Measurements from ENCODE around the gene RPS18. TPM values are rescaled to one million over a fixed set of nuclear protein-coding genes. Genes with fewer than 3 reads are reported as not detected.

The RPS18 gene
- polyA plus RNA-seq, 2 of the 4 experiments (the other 2 are of a cell fraction), result 3,426 to 3,611 TPM

DNA sequence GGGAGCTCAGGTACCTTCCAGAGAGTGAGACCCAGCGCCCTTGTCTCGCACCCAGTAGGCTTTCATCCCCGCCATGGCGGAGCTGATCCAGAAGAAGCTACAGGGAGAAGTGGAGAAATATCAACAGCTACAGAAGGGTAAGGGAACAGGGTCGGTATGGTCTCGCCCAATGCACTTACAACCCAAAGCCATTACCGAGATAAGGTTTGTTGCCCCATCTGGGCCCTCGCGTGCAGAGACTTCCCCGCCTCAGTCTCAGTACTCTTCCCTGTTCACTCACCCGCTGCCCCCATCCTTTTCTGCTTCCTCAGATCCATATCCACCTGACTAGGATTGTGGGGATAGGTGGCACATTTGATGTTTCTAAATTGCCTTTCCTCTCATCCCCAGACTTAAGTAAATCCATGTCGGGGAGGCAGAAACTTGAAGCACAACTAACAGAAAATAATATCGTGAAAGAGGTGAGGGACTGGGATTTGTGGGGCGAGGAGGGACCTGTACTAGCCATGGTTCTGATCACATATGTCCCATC lies 18.0 kb downstream of the RPS18 start:
- CTCF ChIA-PET, result interaction anchor here (1.0 to 5.8 kb wide), 3 partner anchors 8 to 11 kb away, joined by 3 to 44 read pairs (median 11); partner anchors contain the start of genes B3GALT4 and RGL2

DNA sequence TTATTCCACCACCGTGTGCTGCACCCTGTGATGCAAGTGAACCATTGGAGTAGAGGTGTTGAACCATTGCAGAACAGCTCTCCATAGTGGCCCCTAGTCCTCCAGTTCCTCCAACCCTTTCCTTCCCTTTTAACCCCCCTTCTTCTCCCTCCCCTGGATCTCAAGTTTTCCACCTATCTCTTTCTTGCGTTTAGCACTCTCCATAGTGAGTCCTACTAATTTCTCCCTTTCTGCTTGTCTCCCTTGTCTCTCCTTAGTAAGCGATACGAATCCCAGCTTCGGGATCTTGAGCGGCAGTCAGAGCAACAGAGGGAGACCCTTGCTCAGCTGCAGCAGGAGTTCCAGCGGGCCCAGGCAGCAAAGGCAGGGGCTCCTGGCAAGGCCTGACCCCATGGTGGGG lies 18.6 kb downstream of the RPS18 start:
- H3K9me3 ChIP-seq, result no peaks in the 10 kb centered on the region
- peaks cover 13% of the 10 kb centered on the region; the same call in 2 of the 3 replicates for H3K4me1 ChIP-seq
- no peak for TF ChIP-seq EHMT2 (IDR thresholded peaks at IDR 0.05; ENCODE audit: low read depth)
- TF ChIP-seq RAD21 (conservative IDR thresholded peaks at IDR 0.05 in 1 of 2, IDR thresholded peaks at IDR 0.05 in 1 of 2), result no peak
- TF ChIP-seq ESRRA (IDR thresholded peaks at IDR 0.05; ENCODE audit: borderline replicate concordance, low read length), result no peak
- TF ChIP-seq SMC3 (IDR thresholded peaks at IDR 0.05), result no peak
- no peak for TF ChIP-seq BHLHE40 (IDR thresholded peaks at IDR 0.05; ENCODE audit: low read depth, low read length)
- no peak for TF ChIP-seq POLR2AphosphoS2 (conservative IDR thresholded peaks at IDR 0.05; ENCODE audit: low read length)
- TF ChIP-seq EHF (CRISPR knock-in tag; IDR thresholded peaks at IDR 0.05), result no peak
- no peak for TF ChIP-seq MYC (IDR thresholded peaks at IDR 0.05; ENCODE audit: borderline replicate concordance, low read length)
- TF ChIP-seq, protein P1, sequence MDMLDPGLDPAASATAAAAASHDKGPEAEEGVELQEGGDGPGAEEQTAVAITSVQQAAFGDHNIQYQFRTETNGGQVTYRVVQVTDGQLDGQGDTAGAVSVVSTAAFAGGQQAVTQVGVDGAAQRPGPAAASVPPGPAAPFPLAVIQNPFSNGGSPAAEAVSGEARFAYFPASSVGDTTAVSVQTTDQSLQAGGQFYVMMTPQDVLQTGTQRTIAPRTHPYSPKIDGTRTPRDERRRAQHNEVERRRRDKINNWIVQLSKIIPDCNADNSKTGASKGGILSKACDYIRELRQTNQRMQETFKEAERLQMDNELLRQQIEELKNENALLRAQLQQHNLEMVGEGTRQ (IDR thresholded peaks at IDR 0.05), result no peak
- no peak for TF ChIP-seq NPAS2 (CRISPR knock-in tag; IDR thresholded peaks at IDR 0.05; ENCODE audit: borderline replicate concordance)
- no peak for TF ChIP-seq CEBPB (IDR thresholded peaks at IDR 0.05)
- TF ChIP-seq RARB (CRISPR knock-in tag; IDR thresholded peaks at IDR 0.05), result no peak
- no peak for TF ChIP-seq HDAC2 (IDR thresholded peaks at IDR 0.05)
- no peak for TF ChIP-seq GATA3 (IDR thresholded peaks at IDR 0.05; ENCODE audit: borderline replicate concordance)
- no peak for ATAC-seq
- CTCF ChIA-PET, result interaction anchor here (0.9 to 5.8 kb wide), 2 partner anchors 9 to 12 kb away, joined by 3 to 44 read pairs; partner anchors contain the start of gene B3GALT4
- peak overlapping the region in 1 of 2 experiments; percentile 91; a peak in 1 of 6 replicates for H3K27ac ChIP-seq
- peak overlapping the region; percentile 91 for H3K4me2 ChIP-seq
- DNase-seq (ENCODE audit: low read depth in 1 of 2, low spot score in 1 of 2), result no peak
- POLR2A ChIA-PET, result no interaction called here
- WGBS (ENCODE audit: missing lambda C conversion rate), result 71% methylated on average over 6 of the region's 7 CpGs
- no peak for FAIRE-seq
- peak overlapping the region; percentile 81 for H3K4me3 ChIP-seq

More for the DNA sequence above, 18.0 kb downstream of the RPS18 start:
- TF ChIP-seq ZNF302 (CRISPR knock-in tag; IDR thresholded peaks at IDR 0.05) (no peak), JUN (IDR thresholded peaks at IDR 0.05) (0 out of 5 replicates have a peak, but pooled peaks of 1 of the 2 experiments have one; percentile 2)
- POLR2A ChIA-PET, result interaction anchor here (1.3 to 1.8 kb wide), 4 partner anchors 9 to 28 kb away, joined by 10 to 20 read pairs (median 13); partner anchors contain the start of genes B3GALT4, RGL2, RPS18 and VPS52
- 1% methylated on average over 14 of the region's 14 CpGs for WGBS (ENCODE audit: missing lambda C conversion rate)
- peak; percentile 37 to 50; a peak in 4 of 6 replicates for ATAC-seq
- no peak for DNase-seq (ENCODE audit: low read depth in 1 of 2, low spot score in 1 of 2)
- H3K27ac ChIP-seq, result peak overlapping the region; percentile 80 to 91
- peaks cover 13% of the 10 kb centered on the region; the same call in 2 of the 3 replicates for H3K4me1 ChIP-seq
- H3K4me3 ChIP-seq, result peak overlapping the region; percentile 81
- H3K9me3 ChIP-seq, result no peaks in the 10 kb centered on the region
- H3K4me2 ChIP-seq, result peak overlapping the region; percentile 91
- no peak for FAIRE-seq

DNA sequence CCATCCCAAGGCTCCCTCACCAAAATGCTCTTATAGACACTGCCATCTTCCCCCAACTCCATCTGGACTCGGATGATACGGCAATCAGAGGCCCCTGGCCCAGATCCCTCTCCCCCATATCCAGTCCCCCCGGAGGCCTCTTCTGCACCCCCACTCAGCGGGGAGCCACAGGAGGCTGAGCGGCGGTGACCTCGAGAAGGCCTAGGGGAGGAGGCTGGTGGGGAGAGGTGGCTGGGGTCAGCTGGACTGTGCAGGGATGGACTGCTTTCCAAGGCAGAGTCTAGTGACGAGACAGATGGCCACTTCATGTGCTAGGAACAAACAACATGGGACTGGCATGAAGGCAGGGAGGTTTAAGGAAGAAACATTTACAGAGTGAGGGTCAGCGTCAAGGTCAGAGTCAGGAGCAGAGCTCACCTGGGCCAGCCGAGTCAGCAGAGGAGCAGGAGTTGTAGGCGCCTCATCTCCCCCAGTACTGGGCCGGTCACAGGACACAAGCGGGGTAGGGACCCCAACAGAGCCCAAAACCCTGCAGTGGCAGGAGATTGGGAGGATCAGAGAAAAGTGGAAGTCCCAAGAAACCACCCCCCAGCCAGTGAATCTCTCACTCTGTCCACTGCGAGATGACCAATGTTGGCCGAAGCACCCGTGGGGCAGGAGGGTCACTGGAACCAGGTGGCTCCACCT lies 21.3 kb downstream of the RPS18 start:
- peaks cover 13% of the 10 kb centered on the region; the same call in 2 of the 3 replicates for H3K4me1 ChIP-seq
- ChIA-PET CTCF (interaction anchor here (1.3 to 1.4 kb wide), 2 partner anchors 14 to 15 kb away, joined by 3 read pairs; no protein-coding TSS in a partner anchor), POLR2A (no interaction called here)
- WGBS (ENCODE audit: missing lambda C conversion rate), result 90% methylated on average over 12 of the region's 16 CpGs
- H3K4me2 ChIP-seq, result no peak overlapping the region
- H3K9me3 ChIP-seq, result no peaks in the 10 kb centered on the region
- FAIRE-seq (no peak), ATAC-seq (no peak), DNase-seq (ENCODE audit: low read depth in 1 of 2, low spot score in 1 of 2) (no peak)
- H3K27ac ChIP-seq, result no peak overlapping the region
- H3K4me3 ChIP-seq, result no peak overlapping the region
- no peak for TF ChIP-seq NFE2L2 (conservative IDR thresholded peaks at IDR 0.05; ENCODE audit: low read length)
- TF ChIP-seq MAFK (IDR thresholded peaks at IDR 0.05; ENCODE audit: partially characterized antibody), result no peak
- no peak for TF ChIP-seq RNF2 (IDR thresholded peaks at IDR 0.05; ENCODE audit: borderline replicate concordance, low read depth)
- no peak for TF ChIP-seq PHF8 (IDR thresholded peaks at IDR 0.05; ENCODE audit: borderline replicate concordance, low read depth)
- TF ChIP-seq BHLHE40 (IDR thresholded peaks at IDR 0.05; ENCODE audit: low read depth, low read length), result no peak
- TF ChIP-seq TFCP2L1 (CRISPR knock-in tag; IDR thresholded peaks at IDR 0.05), result no peak
- no peak for TF ChIP-seq EP300 (IDR thresholded peaks at IDR 0.05)
- TF ChIP-seq, protein P1 (IDR thresholded peaks at IDR 0.05), result no peak
- no peak for TF ChIP-seq CBX2 (IDR thresholded peaks at IDR 0.05; ENCODE audit: borderline replicate concordance, low read depth)
